Keratinocyte (primary cell): ENCODE measurements around the gene DENND1A. TPM values are rescaled to one million over a fixed set of nuclear protein-coding genes. Genes with fewer than 3 reads are reported as not detected.

Source experiments
- DNase-seq: peaks from one replicate; pipeline ENCODE4 v3.0.0-alpha.2; 2011; ENCODE audit warnings: low read depth, missing footprints, low spot score
- FAIRE-seq: peaks from 2 replicates; lab custom pipeline; 2011; peaks lifted over from hg19 to GRCh38; lab: Jason Lieb, UNC
- H2AFZ ChIP-seq: 2 replicates; pipeline ENCODE4 v1.6.0; 2012; ENCODE audit warnings: low read length, control low read depth, inconsistent platforms; ENCODE audit not compliant: control insufficient read depth
- H3K27ac ChIP-seq: 2 replicates; pipeline ENCODE4 v1.5.1; 2011; ENCODE audit warnings: low read length; ENCODE audit not compliant: control insufficient read depth, insufficient read depth
- H3K27me3 ChIP-seq: 3 replicates; pipeline ENCODE4 v1.6.0; 2011; ENCODE audit warnings: low read length; ENCODE audit not compliant: control insufficient read depth, insufficient read depth; ENCODE audit errors: extremely low read depth
- H3K36me3 ChIP-seq, 2 experiments: 2 replicates in 1 of 2; 3 replicates in 1 of 2; pipeline ENCODE4 v1.5.1; 2011; ENCODE audit warnings: low read length in 2 of 2, mild to moderate bottlenecking in 1 of 2; ENCODE audit not compliant: control insufficient read depth in 2 of 2, insufficient read depth in 2 of 2; ENCODE audit errors: extremely low read depth in 1 of 2
- H3K4me1 ChIP-seq: 3 replicates; pipeline ENCODE4 v1.5.1; 2011; ENCODE audit warnings: low read length; ENCODE audit not compliant: control insufficient read depth, insufficient read depth; ENCODE audit errors: extremely low read depth
- H3K4me2 ChIP-seq: 3 replicates; pipeline ENCODE4 v1.6.0; 2011; ENCODE audit warnings: low read depth, low read length; ENCODE audit not compliant: control insufficient read depth, insufficient read depth; ENCODE audit errors: extremely low read depth
- H3K4me3 ChIP-seq, 3 experiments: fragments of 200-600 bp in 1 of 3; sonication (generic) in 1 of 3; 2 replicates in 2 of 3; 3 replicates in 1 of 3; pipeline ENCODE4 v1.5.1; 2011 to 2016; ENCODE audit warnings: low read length in 3 of 3, mild to moderate bottlenecking in 3 of 3, control low read depth in 2 of 3, inconsistent platforms in 1 of 3, low read depth in 1 of 3, mixed read lengths in 1 of 3, mixed run types in 1 of 3, moderate library complexity in 1 of 3; ENCODE audit not compliant: control insufficient read depth in 2 of 3, insufficient read depth in 2 of 3; ENCODE audit errors: extremely low read depth in 1 of 3
- H3K79me2 ChIP-seq: 2 replicates; pipeline ENCODE4 v1.6.0; 2012; ENCODE audit warnings: low read length; ENCODE audit not compliant: control insufficient read depth, insufficient read depth
- H3K9ac ChIP-seq: 3 replicates; pipeline ENCODE4 v1.6.0; 2011; ENCODE audit warnings: low read length; ENCODE audit not compliant: control insufficient read depth, insufficient read depth; ENCODE audit errors: extremely low read depth
- H3K9me1 ChIP-seq: 3 replicates; pipeline ENCODE4 v1.6.0; 2011; ENCODE audit warnings: low read length; ENCODE audit not compliant: control insufficient read depth, insufficient read depth; ENCODE audit errors: extremely low read depth
- H3K9me3 ChIP-seq: 2 replicates; pipeline ENCODE4 v1.5.1; 2012; ENCODE audit warnings: low read depth, low read length; ENCODE audit not compliant: control insufficient read depth
- H4K20me1 ChIP-seq: 3 replicates; pipeline ENCODE4 v1.6.0; 2011; ENCODE audit warnings: low read length; ENCODE audit not compliant: control insufficient read depth, insufficient read depth; ENCODE audit errors: extremely low read depth
- CTCF ChIP-seq, 3 experiments: IDR thresholded peaks in 1 of 3; conservative IDR thresholded peaks in 1 of 3; optimal IDR thresholded peaks in 1 of 3; 2 replicates in 2 of 3; 3 replicates in 1 of 3; pipeline versions ENCODE3 to v1.5.1; 2011; ENCODE audit warnings: low read length in 3 of 3, mild to moderate bottlenecking in 3 of 3, moderate library complexity in 2 of 3, control low read depth in 1 of 3, inconsistent platforms in 1 of 3; ENCODE audit not compliant: insufficient read depth in 2 of 3; ENCODE audit errors: extremely low read depth in 1 of 3
- EZH2 ChIP-seq: IDR thresholded peaks from one replicate; pipeline ENCODE4 v1.6.1; 2012; ENCODE audit warnings: inconsistent platforms, mild to moderate bottlenecking, low read length, moderate library complexity
- dilution Hi-C: fragments of 300-500 bp; cut with MboI; formaldehyde crosslinking; loops from one replicate; pipeline ENCODE4 v1.7.0; 2020; ENCODE audit warnings: low sequenced_read_pairs; ENCODE audit not compliant: extremely low pct_ligation_motif_present
- polyA plus RNA-seq, 5 experiments: library from polyadenylated mRNA; depleted of rRNA in 3 of 5; stranded (reverse) in 3 of 5; stranded (forward) in 1 of 5; unstranded in 1 of 5; fragments of >200 nt; gene quantifications; 1 replicate in 1 of 5; 2 replicates in 3 of 5; 3 replicates in 1 of 5; pipeline versions ENCODE4 v1.2.1 to v1.2.3, GENCODE V29; 2011 to 2012; ENCODE audit warnings: missing spikeins in 2 of 5, low read depth in 1 of 5, low replicate concordance in 1 of 5

DENND1A gene
- polyA plus RNA-seq, 1 donor (not counting 4 experiments of a cell fraction or from before 2014, with no cell fraction given), result 13.0 TPM

- FAIRE-seq (no peak), DNase-seq (no peak)
- H3K9me3 ChIP-seq, result no peaks in the 10 kb centered on the region
- no peaks in the 10 kb centered on the region for H3K27me3 ChIP-seq
- no peaks in the 10 kb centered on the region for H3K9me1 ChIP-seq
- TF ChIP-seq CTCF (optimal IDR thresholded peaks at IDR 0.05 in 1 of 3, IDR thresholded peaks at IDR 0.05 in 1 of 3, conservative IDR thresholded peaks at IDR 0.05 in 1 of 3; ENCODE audit: extremely low read depth in 1 of 3, insufficient read depth in 2 of 3, low read length in 3 of 3) (no peak), EZH2 (no peak)
- H3K4me1 ChIP-seq, result no peaks in the 10 kb centered on the region
- no peak overlapping the region for H2AFZ ChIP-seq
- no peaks in the 10 kb centered on the region for H4K20me1 ChIP-seq
- H3K36me3 ChIP-seq, result no peaks in the 10 kb centered on the region
- no peaks in the 10 kb centered on the region for H3K79me2 ChIP-seq
- H3K9ac ChIP-seq, result no peak overlapping the region
- H3K27ac ChIP-seq, result no peak overlapping the region
- no peak overlapping the region for H3K4me2 ChIP-seq
- no peak overlapping the region for H3K4me3 ChIP-seq
- dilution Hi-C loops, result no loop called here
These were observed 540.9 kb downstream of the DENND1A start for GRCh38 chr9:123389070-123389469.

GRCh38 chr9:123387686-123388085 is 542.2 kb downstream of the DENND1A start:
- no peaks in the 10 kb centered on the region for H4K20me1 ChIP-seq
- H3K27me3 ChIP-seq, result no peaks in the 10 kb centered on the region
- H3K4me3 ChIP-seq, result no peak overlapping the region
- H2AFZ ChIP-seq, result no peak overlapping the region
- FAIRE-seq (no peak), DNase-seq (no peak)
- H3K36me3 ChIP-seq, result no peaks in the 10 kb centered on the region
- no peak overlapping the region for H3K4me2 ChIP-seq
- no peak overlapping the region for H3K9ac ChIP-seq
- dilution Hi-C loops, result no loop called here
- TF ChIP-seq CTCF (optimal IDR thresholded peaks at IDR 0.05 in 1 of 3, IDR thresholded peaks at IDR 0.05 in 1 of 3, conservative IDR thresholded peaks at IDR 0.05 in 1 of 3; ENCODE audit: extremely low read depth in 1 of 3, insufficient read depth in 2 of 3, low read length in 3 of 3), result no peak
- TF ChIP-seq EZH2, result no peak
- H3K27ac ChIP-seq, result no peak overlapping the region
- H3K4me1 ChIP-seq, result no peaks in the 10 kb centered on the region
- no peaks in the 10 kb centered on the region for H3K79me2 ChIP-seq
- no peaks in the 10 kb centered on the region for H3K9me1 ChIP-seq
- no peaks in the 10 kb centered on the region for H3K9me3 ChIP-seq
